NB4 (cell line): ENCODE data around the gene ASCC3.
A peak's percentile ranks its signal among the peaks of the same experiment; 100 is the strongest.

Experiments
- DNase-seq: peaks from one replicate; pipeline ENCODE4 v3.0.0; 2010; ENCODE audit warnings: low read depth
- H3K4me3 ChIP-seq: one replicate; pipeline ENCODE4 v1.5.1; 2011; ENCODE audit warnings: mild to moderate bottlenecking, low read depth, low read length, moderate library complexity
- CTCF ChIP-seq: IDR thresholded peaks from one replicate; pipeline ENCODE4 v1.5.1; 2012; ENCODE audit warnings: low read depth, low read length
- MYC ChIP-seq: IDR thresholded peaks from 2 replicates; pipeline ENCODE4 v1.6.1; 2011; ENCODE audit warnings: low read depth, low read length
- POLR2A ChIP-seq: IDR thresholded peaks from 2 replicates; pipeline ENCODE4 v1.6.1; 2011; ENCODE audit warnings: mild to moderate bottlenecking; ENCODE audit not compliant: insufficient read length; ENCODE audit errors: extremely low read depth
- TF ChIP-seq, protein P1 (sequence below): IDR thresholded peaks from 2 replicates; pipeline ENCODE4 v1.6.1; 2011; ENCODE audit warnings: low read depth, low read length

ASCC3 gene

GRCh38 chr6:100574836-100575235 is 306.3 kb downstream of the ASCC3 start:
- no peak overlapping the region for H3K4me3 ChIP-seq
- no peak for DNase-seq
- TF ChIP-seq MYC: no peak
- no peak for TF ChIP-seq CTCF
- no peak for TF ChIP-seq POLR2A
- TF ChIP-seq, protein P1, sequence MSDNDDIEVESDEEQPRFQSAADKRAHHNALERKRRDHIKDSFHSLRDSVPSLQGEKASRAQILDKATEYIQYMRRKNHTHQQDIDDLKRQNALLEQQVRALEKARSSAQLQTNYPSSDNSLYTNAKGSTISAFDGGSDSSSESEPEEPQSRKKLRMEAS: no peak

DNA sequence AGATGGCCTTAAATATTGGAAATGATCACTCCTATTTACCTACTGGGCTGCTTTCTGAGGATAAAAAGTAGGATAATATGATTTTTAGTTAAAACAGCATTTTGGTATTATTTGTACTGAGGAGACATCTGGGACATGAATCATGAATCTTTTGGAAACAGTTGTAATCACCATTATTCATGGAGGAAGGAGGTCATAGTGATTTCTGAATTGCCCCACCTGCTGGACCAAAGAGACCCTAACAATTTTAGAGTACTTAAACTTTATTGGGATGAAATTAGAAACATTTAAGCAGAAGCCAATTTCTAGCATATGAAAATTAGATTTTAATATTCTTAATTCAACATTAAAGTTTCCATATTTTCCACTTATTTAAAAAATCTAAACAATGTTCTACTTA is 308.0 kb downstream of the ASCC3 start:
- peak; percentile 36 for DNase-seq
- TF ChIP-seq CTCF (peak; percentile 27), POLR2A (no peak)

DNA sequence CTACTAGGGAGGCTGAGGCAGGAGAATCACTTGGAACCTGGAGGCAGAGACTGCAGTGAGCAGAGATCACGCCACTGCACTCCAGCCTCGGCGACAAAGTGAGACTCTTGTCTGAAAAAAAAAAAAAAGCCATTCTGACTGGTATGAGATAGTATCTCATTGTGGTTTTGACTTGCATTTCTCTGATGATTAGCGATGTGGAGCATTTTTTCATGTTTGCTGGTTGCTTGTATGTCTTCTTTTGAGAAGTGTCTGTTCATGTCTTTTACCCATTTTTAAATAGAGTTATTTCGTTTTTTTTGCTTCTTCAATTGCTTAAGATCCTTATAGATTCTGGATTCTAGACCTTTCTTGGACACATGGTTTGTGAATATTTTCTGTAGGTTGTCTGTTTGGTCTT is 312.9 kb downstream of the ASCC3 start:
- no peak for DNase-seq
- no peak for TF ChIP-seq POLR2A
- TF ChIP-seq MYC: no peak
- TF ChIP-seq CTCF: no peak
- TF ChIP-seq, protein P1: no peak
- no peak overlapping the region for H3K4me3 ChIP-seq

More for the DNA sequence above, 308.0 kb downstream of the ASCC3 start:
- no peak overlapping the region for H3K4me3 ChIP-seq

- no peak for TF ChIP-seq MYC
- TF ChIP-seq, protein P1: no peak
- TF ChIP-seq POLR2A: no peak
- no peak for TF ChIP-seq CTCF
- no peak overlapping the region for H3K4me3 ChIP-seq
- no peak for DNase-seq
Measured at GRCh38 chr6:100566563-100566962, 314.6 kb downstream of the ASCC3 start.

GRCh38 chr6:100565439-100566104 is 315.6 kb downstream of the ASCC3 start:
- DNase-seq: no peak
- H3K4me3 ChIP-seq: no peak overlapping the region
- TF ChIP-seq CTCF (no peak), POLR2A (no peak), MYC (no peak)
- TF ChIP-seq, protein P1: no peak

DNA sequence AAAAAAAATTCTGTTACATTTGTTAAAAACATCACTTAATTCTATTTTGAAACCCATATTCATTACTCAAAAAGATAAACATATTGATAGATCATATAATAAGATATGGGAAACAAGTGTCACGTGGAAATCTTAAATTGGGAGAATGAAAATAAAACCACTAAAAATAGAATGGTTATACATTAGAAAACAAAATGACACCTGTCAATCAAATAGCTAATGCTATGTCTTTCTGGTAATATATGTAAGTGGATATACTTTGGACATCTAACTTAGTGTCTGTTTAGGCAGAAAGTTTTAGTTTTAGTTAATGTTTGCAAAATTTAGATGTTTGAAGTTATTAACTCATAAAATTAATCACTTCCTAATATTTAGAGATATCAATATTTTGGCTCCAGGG is 321.3 kb downstream of the ASCC3 start:
- H3K4me3 ChIP-seq: no peak overlapping the region
- TF ChIP-seq POLR2A (no peak), CTCF (no peak), MYC (no peak)
- TF ChIP-seq, protein P1: no peak
- DNase-seq: no peak
